Measurements from ENCODE around the gene SERPINB1.

SERPINB1 gene

DNA sequence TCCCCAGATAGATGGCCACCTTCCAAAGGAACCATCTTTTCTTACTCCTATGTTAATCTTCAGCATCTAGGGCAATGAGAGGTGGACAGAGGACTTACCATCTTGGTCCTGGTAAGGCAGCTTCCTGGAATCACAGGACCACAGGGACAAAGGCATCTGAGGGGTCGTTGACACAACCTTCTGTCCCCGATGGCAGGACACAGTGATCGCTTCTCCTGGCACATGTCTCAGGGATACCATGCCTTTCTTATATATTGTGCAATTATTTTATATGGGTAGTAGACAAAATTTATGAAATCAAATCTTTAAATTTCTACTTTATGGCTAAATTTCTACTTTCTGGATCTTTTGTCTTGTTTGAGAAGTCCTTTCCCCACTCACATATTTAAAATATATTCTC, 20.1 kb downstream of the SERPINB1 start (continued):
- TF ChIP-seq, protein P1, sequence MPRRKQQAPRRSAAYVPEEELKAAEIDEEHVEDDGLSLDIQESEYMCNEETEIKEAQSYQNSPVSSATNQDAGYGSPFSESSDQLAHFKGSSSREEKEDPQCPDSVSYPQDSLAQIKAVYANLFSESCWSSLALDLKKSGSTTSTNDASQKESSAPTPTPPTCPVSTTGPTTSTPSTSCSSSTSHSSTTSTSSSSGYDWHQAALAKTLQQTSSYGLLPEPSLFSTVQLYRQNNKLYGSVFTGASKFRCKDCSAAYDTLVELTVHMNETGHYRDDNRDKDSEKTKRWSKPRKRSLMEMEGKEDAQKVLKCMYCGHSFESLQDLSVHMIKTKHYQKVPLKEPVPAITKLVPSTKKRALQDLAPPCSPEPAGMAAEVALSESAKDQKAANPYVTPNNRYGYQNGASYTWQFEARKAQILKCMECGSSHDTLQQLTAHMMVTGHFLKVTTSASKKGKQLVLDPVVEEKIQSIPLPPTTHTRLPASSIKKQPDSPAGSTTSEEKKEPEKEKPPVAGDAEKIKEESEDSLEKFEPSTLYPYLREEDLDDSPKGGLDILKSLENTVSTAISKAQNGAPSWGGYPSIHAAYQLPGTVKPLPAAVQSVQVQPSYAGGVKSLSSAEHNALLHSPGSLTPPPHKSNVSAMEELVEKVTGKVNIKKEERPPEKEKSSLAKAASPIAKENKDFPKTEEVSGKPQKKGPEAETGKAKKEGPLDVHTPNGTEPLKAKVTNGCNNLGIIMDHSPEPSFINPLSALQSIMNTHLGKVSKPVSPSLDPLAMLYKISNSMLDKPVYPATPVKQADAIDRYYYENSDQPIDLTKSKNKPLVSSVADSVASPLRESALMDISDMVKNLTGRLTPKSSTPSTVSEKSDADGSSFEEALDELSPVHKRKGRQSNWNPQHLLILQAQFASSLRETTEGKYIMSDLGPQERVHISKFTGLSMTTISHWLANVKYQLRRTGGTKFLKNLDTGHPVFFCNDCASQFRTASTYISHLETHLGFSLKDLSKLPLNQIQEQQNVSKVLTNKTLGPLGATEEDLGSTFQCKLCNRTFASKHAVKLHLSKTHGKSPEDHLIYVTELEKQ (tag by site-specific recombination; IDR thresholded peaks at IDR 0.05; ENCODE audit: borderline replicate concordance): no peak
- TF ChIP-seq, protein P2, sequence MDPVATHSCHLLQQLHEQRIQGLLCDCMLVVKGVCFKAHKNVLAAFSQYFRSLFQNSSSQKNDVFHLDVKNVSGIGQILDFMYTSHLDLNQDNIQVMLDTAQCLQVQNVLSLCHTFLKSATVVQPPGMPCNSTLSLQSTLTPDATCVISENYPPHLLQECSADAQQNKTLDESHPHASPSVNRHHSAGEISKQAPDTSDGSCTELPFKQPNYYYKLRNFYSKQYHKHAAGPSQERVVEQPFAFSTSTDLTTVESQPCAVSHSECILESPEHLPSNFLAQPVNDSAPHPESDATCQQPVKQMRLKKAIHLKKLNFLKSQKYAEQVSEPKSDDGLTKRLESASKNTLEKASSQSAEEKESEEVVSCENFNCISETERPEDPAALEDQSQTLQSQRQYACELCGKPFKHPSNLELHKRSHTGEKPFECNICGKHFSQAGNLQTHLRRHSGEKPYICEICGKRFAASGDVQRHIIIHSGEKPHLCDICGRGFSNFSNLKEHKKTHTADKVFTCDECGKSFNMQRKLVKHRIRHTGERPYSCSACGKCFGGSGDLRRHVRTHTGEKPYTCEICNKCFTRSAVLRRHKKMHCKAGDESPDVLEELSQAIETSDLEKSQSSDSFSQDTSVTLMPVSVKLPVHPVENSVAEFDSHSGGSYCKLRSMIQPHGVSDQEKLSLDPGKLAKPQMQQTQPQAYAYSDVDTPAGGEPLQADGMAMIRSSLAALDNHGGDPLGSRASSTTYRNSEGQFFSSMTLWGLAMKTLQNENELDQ (tag by site-specific recombination; IDR thresholded peaks at IDR 0.05; ENCODE audit: low read depth): no peak
- TF ChIP-seq, protein P3, sequence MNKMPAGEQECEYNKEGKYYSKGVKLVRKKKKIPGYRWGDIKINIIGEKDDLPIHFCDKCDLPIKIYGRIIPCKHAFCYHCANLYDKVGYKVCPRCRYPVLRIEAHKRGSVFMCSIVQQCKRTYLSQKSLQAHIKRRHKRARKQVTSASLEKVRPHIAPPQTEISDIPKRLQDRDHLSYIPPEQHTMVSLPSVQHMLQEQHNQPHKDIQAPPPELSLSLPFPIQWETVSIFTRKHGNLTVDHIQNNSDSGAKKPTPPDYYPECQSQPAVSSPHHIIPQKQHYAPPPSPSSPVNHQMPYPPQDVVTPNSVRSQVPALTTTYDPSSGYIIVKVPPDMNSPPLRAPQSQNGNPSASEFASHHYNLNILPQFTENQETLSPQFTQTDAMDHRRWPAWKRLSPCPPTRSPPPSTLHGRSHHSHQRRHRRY (tag by site-specific recombination; IDR thresholded peaks at IDR 0.05): no peak
- TF ChIP-seq, protein P4, sequence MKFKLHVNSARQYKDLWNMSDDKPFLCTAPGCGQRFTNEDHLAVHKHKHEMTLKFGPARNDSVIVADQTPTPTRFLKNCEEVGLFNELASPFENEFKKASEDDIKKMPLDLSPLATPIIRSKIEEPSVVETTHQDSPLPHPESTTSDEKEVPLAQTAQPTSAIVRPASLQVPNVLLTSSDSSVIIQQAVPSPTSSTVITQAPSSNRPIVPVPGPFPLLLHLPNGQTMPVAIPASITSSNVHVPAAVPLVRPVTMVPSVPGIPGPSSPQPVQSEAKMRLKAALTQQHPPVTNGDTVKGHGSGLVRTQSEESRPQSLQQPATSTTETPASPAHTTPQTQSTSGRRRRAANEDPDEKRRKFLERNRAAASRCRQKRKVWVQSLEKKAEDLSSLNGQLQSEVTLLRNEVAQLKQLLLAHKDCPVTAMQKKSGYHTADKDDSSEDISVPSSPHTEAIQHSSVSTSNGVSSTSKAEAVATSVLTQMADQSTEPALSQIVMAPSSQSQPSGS (tag by site-specific recombination; IDR thresholded peaks at IDR 0.05; ENCODE audit: low read depth): no peak
- no peak for TF ChIP-seq KLF9 (tag by site-specific recombination; IDR thresholded peaks at IDR 0.05; ENCODE audit: low read depth)
- TF ChIP-seq ZNF596 (tag by site-specific recombination; IDR thresholded peaks at IDR 0.05): no peak
- TF ChIP-seq ZNF561 (tag by site-specific recombination; IDR thresholded peaks at IDR 0.05; ENCODE audit: borderline replicate concordance): no peak
- TF ChIP-seq, protein P5, sequence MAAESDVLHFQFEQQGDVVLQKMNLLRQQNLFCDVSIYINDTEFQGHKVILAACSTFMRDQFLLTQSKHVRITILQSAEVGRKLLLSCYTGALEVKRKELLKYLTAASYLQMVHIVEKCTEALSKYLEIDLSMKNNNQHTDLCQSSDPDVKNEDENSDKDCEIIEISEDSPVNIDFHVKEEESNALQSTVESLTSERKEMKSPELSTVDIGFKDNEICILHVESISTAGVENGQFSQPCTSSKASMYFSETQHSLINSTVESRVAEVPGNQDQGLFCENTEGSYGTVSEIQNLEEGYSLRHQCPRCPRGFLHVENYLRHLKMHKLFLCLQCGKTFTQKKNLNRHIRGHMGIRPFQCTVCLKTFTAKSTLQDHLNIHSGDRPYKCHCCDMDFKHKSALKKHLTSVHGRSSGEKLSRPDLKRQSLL (tag by site-specific recombination; IDR thresholded peaks at IDR 0.05): no peak

DNA sequence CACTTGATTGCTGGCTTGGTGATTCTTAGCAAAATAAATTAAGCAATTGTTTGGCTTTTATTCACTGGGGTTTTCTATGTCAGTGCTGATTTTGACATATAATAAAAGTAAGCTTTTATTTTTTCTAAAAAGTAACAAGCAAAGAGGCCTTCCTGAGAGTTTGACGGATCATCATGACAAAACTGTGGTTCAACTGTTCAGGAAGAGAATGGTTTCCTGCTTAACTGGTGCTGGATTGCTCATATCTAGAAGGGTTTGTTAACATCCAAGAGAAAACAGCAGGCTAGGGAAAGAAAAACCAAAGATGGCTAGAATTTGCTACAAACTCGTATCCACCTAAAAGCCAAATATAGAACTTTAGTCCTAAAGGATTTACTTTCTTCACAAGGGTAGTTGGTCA, 21.2 kb downstream of the SERPINB1 start:
- no peak overlapping the region for H3K4me3 ChIP-seq (ENCODE audit: low read depth, low read length)
- no peaks in the 10 kb centered on the region for H3K9me3 ChIP-seq (ENCODE audit: control insufficient read depth, insufficient read depth, low read depth, low read length)
- POLR2A ChIA-PET: no interaction called here
- H3K27ac ChIP-seq (ENCODE audit: extremely low read depth, low read depth, low read length): no peak overlapping the region
- H3K36me3 ChIP-seq (ENCODE audit: control insufficient read depth in 2 of 2, insufficient read depth in 1 of 2, low read length in 2 of 2): no peaks in the 10 kb centered on the region
- TF ChIP-seq ZNF426 (tag by site-specific recombination; IDR thresholded peaks at IDR 0.05) (no peak), ZNF843 (tag by site-specific recombination; IDR thresholded peaks at IDR 0.05) (no peak), GFI1B (tag by site-specific recombination; IDR thresholded peaks at IDR 0.05) (no peak), ZNF621 (tag by site-specific recombination; IDR thresholded peaks at IDR 0.05) (no peak), ZBTB7A (tag by site-specific recombination; IDR thresholded peaks at IDR 0.05; ENCODE audit: low read depth) (no peak), ZNF433 (tag by site-specific recombination; IDR thresholded peaks at IDR 0.05; ENCODE audit: low read depth) (no peak), OSR2 (tag by site-specific recombination; IDR thresholded peaks at IDR 0.05) (no peak), ZFP3 (tag by site-specific recombination; IDR thresholded peaks at IDR 0.05; ENCODE audit: low read depth) (no peak), ZNF10 (tag by site-specific recombination; IDR thresholded peaks at IDR 0.05) (no peak), BCL11B (tag by site-specific recombination; IDR thresholded peaks at IDR 0.05; ENCODE audit: low read depth) (no peak), YY1 (tag by site-specific recombination; IDR thresholded peaks at IDR 0.05) (no peak), ZNF169 (tag by site-specific recombination; IDR thresholded peaks at IDR 0.05) (no peak), ZNF24 (tag by site-specific recombination; IDR thresholded peaks at IDR 0.05) (no peak), ZNF394 (tag by site-specific recombination; IDR thresholded peaks at IDR 0.05; ENCODE audit: borderline replicate concordance) (no peak)
- TF ChIP-seq, protein P6, sequence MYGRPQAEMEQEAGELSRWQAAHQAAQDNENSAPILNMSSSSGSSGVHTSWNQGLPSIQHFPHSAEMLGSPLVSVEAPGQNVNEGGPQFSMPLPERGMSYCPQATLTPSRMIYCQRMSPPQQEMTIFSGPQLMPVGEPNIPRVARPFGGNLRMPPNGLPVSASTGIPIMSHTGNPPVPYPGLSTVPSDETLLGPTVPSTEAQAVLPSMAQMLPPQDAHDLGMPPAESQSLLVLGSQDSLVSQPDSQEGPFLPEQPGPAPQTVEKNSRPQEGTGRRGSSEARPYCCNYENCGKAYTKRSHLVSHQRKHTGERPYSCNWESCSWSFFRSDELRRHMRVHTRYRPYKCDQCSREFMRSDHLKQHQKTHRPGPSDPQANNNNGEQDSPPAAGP (tag by site-specific recombination; IDR thresholded peaks at IDR 0.05): no peak
- TF ChIP-seq, protein P2 (tag by site-specific recombination; IDR thresholded peaks at IDR 0.05; ENCODE audit: low read depth): no peak
- peaks cover 3% of the 10 kb centered on the region; the same call in 1 of the 2 replicates for H3K4me1 ChIP-seq (ENCODE audit: control insufficient read depth, insufficient read depth, low read length)
- CTCF ChIA-PET: no interaction called here
